OCI-LY3 (cell line): ENCODE results near the gene FUT2.
A peak's percentile ranks its signal among the peaks of the same experiment; 100 is the strongest.

Experiments
- H2AFZ ChIP-seq: fragments of 200-600, 300-600 bp; shearing (Covaris generic); 2 replicates; pipeline ENCODE4 v1.6.0; 2014; ENCODE audit warnings: antibody characterized with exemption, low read depth, low read length
- H3K27ac ChIP-seq: fragments of 200-600, 300-600 bp; sonication (generic); 2 replicates; pipeline ENCODE4 v1.5.1; 2014; ENCODE audit warnings: mild to moderate bottlenecking, low read length, moderate library complexity, mixed read lengths
- H3K27me3 ChIP-seq: fragments of 200-600, 300-600 bp; sonication (generic); 2 replicates; pipeline ENCODE4 v1.6.1; 2014; ENCODE audit warnings: low read depth, low read length, mixed read lengths
- H3K36me3 ChIP-seq: fragments of 200-600, 300-600 bp; sonication (generic); replicated peaks from 2 replicates; pipeline ENCODE3; 2014; ENCODE audit warnings: low read depth, low read length, mixed read lengths
- H3K4me1 ChIP-seq: fragments of 300-600, 200-600 bp; sonication (generic); 2 replicates; pipeline ENCODE4 v1.6.1; 2014; ENCODE audit warnings: low read length, mixed read lengths
- H3K4me2 ChIP-seq: fragments of 200-600, 300-600 bp; sonication (generic); 2 replicates; pipeline ENCODE4 v1.6.1; 2014; ENCODE audit warnings: low read length, mixed read lengths
- H3K4me3 ChIP-seq: fragments of 300-600, 200-600 bp; sonication (generic); 2 replicates; pipeline ENCODE4 v1.5.1; 2014; ENCODE audit warnings: antibody characterized with exemption, mild to moderate bottlenecking, low read length, moderate library complexity
- H3K79me2 ChIP-seq: fragments of 300-600, 200-600 bp; shearing (Covaris generic); 2 replicates; pipeline ENCODE4 v1.6.1; 2014; ENCODE audit warnings: mild to moderate bottlenecking, low read length, mixed read lengths
- H3K9ac ChIP-seq: fragments of 300-600, 200-600 bp; shearing (Covaris generic); 2 replicates; pipeline ENCODE4 v1.6.0; 2014; ENCODE audit warnings: mild to moderate bottlenecking, low read length, moderate library complexity
- H3K9me3 ChIP-seq: fragments of 200-600, 300-600 bp; shearing (Covaris generic); 2 replicates; pipeline ENCODE4 v1.6.1; 2014; ENCODE audit warnings: low read length, mixed read lengths; ENCODE audit not compliant: insufficient read depth
- H4K20me1 ChIP-seq: fragments of 200-600, 300-600 bp; sonication (generic); 2 replicates; pipeline ENCODE4 v1.6.1; 2016; ENCODE audit warnings: low read length, mixed read lengths; ENCODE audit not compliant: insufficient read depth
- EZH2phosphoT487 ChIP-seq: fragments of 200-600 bp; shearing (Covaris generic); IDR thresholded peaks from 2 replicates; pipeline ENCODE4 v1.6.1; 2018; ENCODE audit warnings: antibody characterized with exemption, mixed run types, low read depth
- TF ChIP-seq, protein P1 (sequence below): fragments of 200-600, 300-600 bp; sonication (generic); IDR thresholded peaks from 2 replicates; pipeline ENCODE4 v1.5.1; 2014; ENCODE audit warnings: antibody characterized with exemption, low read length, low read depth

FUT2 gene

DNA sequence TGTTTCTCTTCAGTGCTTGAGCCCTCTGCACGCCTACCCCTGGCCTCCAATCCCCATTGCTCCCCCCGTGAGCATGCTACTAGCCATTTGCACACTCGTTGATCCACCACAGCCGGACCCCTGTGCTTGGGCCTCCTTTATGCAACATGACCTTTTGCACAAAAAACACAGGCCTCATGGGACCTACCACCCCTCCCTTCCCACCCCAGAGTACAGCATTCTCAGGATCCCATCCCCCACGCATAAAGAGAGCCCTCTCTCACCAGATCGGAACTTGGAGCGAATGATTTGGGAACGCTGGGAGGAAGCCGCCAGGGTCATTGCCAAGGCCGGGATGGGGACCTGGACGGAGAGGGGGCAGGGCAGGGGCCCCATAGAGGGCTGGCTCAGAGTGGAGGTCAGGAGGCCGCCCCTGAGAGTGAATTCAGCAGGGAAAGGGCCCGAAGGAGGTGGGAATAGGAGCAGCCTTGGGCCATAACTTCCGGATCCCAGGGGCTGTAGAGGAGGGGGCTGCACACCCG lies 23.0 kb downstream of the FUT2 start:
- Histone ChIP-seq H3K4me1 (peaks cover 17% of the 10 kb centered on the region), H3K9me3 (no peaks in the 10 kb centered on the region), H3K9ac (no peak overlapping the region), H3K36me3 (no peaks in the 10 kb centered on the region), H3K4me3 (no peak overlapping the region), H3K27me3 (no peaks in the 10 kb centered on the region), H4K20me1 (no peaks in the 10 kb centered on the region), H3K79me2 (no peaks in the 10 kb centered on the region; the same call in 1 of the 2 replicates), H3K4me2 (no peak overlapping the region), H2AFZ (no peak overlapping the region), H3K27ac (no peak overlapping the region)
- no peak for TF ChIP-seq EZH2phosphoT487
- TF ChIP-seq, protein P1, sequence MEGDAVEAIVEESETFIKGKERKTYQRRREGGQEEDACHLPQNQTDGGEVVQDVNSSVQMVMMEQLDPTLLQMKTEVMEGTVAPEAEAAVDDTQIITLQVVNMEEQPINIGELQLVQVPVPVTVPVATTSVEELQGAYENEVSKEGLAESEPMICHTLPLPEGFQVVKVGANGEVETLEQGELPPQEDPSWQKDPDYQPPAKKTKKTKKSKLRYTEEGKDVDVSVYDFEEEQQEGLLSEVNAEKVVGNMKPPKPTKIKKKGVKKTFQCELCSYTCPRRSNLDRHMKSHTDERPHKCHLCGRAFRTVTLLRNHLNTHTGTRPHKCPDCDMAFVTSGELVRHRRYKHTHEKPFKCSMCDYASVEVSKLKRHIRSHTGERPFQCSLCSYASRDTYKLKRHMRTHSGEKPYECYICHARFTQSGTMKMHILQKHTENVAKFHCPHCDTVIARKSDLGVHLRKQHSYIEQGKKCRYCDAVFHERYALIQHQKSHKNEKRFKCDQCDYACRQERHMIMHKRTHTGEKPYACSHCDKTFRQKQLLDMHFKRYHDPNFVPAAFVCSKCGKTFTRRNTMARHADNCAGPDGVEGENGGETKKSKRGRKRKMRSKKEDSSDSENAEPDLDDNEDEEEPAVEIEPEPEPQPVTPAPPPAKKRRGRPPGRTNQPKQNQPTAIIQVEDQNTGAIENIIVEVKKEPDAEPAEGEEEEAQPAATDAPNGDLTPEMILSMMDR = no peak

DNA sequence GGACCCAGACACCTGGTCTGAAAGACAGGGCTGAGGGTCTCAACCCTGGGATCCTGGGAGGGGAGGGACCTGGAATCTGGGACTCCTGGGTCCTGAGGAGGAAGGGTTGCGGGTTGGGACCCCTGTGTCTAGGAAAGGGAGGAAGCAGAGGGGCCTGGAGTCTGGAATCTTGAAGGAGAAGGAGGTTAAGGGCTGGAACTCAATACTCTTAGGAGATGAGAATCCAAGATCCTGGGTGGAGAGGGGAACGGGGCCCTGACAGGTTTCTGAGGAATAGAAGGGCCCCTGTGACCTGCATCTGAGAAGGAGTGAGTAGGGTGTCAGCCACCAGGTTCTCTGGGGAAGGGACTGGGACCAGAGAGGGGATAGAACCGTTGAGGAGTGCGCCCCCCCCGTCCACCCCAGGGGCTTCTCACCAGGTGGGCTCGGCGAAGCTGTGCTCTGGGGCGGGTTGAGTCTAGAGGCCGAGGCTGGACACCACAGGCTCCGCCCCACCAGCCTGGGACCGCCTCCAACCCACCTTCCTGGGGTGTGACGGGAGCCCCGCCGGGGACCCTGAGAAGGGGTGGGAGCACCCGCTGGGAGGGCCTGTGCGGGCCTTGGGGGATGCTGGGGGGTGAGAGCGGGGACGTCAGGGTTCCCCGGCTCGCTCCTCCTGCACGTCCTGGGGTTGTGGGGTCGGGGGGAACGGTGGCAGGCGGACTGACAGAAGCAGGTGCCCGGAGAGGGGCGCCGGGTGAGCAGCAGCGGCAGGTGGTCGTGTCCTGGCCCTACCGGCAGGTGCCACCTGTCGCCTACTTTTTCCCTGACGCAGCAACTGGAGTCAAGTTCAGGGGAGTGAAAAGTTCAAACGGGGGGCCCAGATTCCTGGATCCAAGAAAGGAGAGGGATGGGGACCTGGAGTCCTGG lies 23.7 kb downstream of the FUT2 start, which contains the start of gene MAMSTR:
Gene MAMSTR (minus strand): TSS at position 463 of the 909 bp plus-strand sequence. CDS start 694 bp downstream, outside the sequence.
- TF ChIP-seq EZH2phosphoT487 = no peak
- TF ChIP-seq, protein P1 = no peak
- Histone ChIP-seq H3K27me3 (no peaks in the 10 kb centered on the region), H3K9ac (peak within 1 kb of the TSS; percentile 87), H3K79me2 (no peaks in the 10 kb centered on the region; the same call in 1 of the 2 replicates), H3K4me3 (peak within 1 kb of the TSS; percentile 83), H3K36me3 (no peaks in the 10 kb centered on the region), H4K20me1 (no peaks in the 10 kb centered on the region), H3K4me1 (peaks cover 17% of the 10 kb centered on the region), H3K9me3 (no peaks in the 10 kb centered on the region), H3K27ac (no peak within 1 kb of the TSS; the same call in 1 of the 2 replicates), H3K4me2 (peak within 1 kb of the TSS; percentile 90), H2AFZ (peak within 1 kb of the TSS; percentile 59)

DNA sequence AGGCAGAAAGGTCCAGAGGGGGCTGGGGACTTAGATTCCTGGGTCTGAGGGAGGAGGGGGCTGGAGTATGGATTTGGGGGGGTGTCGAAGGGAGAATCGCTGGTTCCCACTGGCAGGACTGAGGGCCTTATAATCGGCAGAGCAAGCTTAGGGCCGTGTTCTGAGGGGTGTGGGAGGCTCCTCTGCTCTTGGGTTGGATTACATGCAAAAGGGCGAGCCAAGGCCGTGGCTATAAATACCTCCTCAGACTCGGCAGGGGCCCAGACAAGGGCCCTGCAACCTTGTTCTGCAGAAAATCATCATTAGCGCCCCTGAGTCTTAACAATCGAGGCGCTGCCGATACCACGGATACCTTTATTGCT lies 24.5 kb downstream of the FUT2 start:
- Histone ChIP-seq H3K9me3 (no peaks in the 10 kb centered on the region), H3K27ac (no peak overlapping the region; the same call in 1 of the 2 replicates), H3K36me3 (no peaks in the 10 kb centered on the region), H3K9ac (peak overlapping the region; percentile 87), H3K4me1 (peaks cover 19% of the 10 kb centered on the region), H4K20me1 (no peaks in the 10 kb centered on the region), H3K4me2 (peak overlapping the region; percentile 90), H3K27me3 (no peaks in the 10 kb centered on the region), H3K4me3 (peak overlapping the region; percentile 83), H3K79me2 (no peaks in the 10 kb centered on the region; the same call in 1 of the 2 replicates), H2AFZ (peak overlapping the region; percentile 59)
- TF ChIP-seq, protein P1 = no peak
- TF ChIP-seq EZH2phosphoT487 = no peak
